Vein endothelial cell (primary cell): ENCODE data around the gene ERMAP. TPM values are rescaled to one million over a fixed set of nuclear protein-coding genes. Genes with fewer than 3 reads are reported as not detected.

ENCODE experiments used
- total RNA-seq: library from RNA; depleted of rRNA; stranded (reverse); fragments of >200 nt; gene quantifications from 2 replicates; pipeline ENCODE4 v1.2.3, GENCODE V29; 2012

Gene ERMAP
- total RNA-seq: 7.8 and 10.5 TPM in 2 replicates

GRCh38 chr1:42816585-42817439 is at the start of gene ERMAP, which contains the start of gene SVBP:
TSS of gene ERMAP (plus strand) at chr1:42817122. CDS start at chr1:42830449, 13,327 bp downstream.
TSS of gene SVBP (minus strand) at chr1:42817397. CDS start at chr1:42816544, 853 bp downstream.

GRCh38 chr1:42784946-42785693 is 31.8 kb upstream of the ERMAP start, which contains the start of gene TMEM269:
TSS of gene TMEM269 (plus strand) at chr1:42784991. CDS start at chr1:42789894, 4,903 bp downstream.

GRCh38 chr1:42846257-42847110 is 29.6 kb downstream of the ERMAP start, which contains the start of gene ZNF691:
TSS of gene ZNF691 (plus strand) at chr1:42846613. CDS start at chr1:42849659, 3,046 bp downstream.

Other genes starting within 250 kb of the ERMAP start
- gene PPIH, start 158.7 kb upstream of the ERMAP start, total RNA-seq: 28.4 and 40.8 TPM in 2 replicates
- gene YBX1, start 134.7 kb upstream of the ERMAP start, total RNA-seq: 645 and 748 TPM in 2 replicates
- not detected in 2 replicates for gene CLDN19, start 76.9 kb upstream of the ERMAP start, total RNA-seq
- 120 and 159 TPM in 2 replicates for gene P3H1, start 50.1 kb upstream of the ERMAP start, total RNA-seq
- 4.9 and 5.9 TPM in 2 replicates for gene C1orf50, start 49.9 kb upstream of the ERMAP start, total RNA-seq
- gene TMEM269, start 32.1 kb upstream of the ERMAP start, total RNA-seq: not detected in 2 replicates
- 17.6 and 25.2 TPM in 2 replicates for gene SVBP, start 275 bp downstream of the ERMAP start, total RNA-seq
- gene ZNF691, start 29.5 kb downstream of the ERMAP start, total RNA-seq: 5.9 and 6.2 TPM in 2 replicates
- 60.3 and 86.9 TPM in 2 replicates for gene SLC2A1, start 141.7 kb downstream of the ERMAP start, total RNA-seq